Activated T-helper 17 cell treated with anti-CD3 and anti-CD28 coated beads, Interleukin-2, amount 50 U/mL, for 72 hours (primary cell): ENCODE measurements around the gene NKAIN1. TPM values are rescaled to one million over a fixed set of nuclear protein-coding genes. Genes with fewer than 3 reads are reported as not detected.
"Not testable (repeated sequence)": the region's sequence is repeated elsewhere in the genome, so short reads cannot be mapped to it uniquely, and the experiment has no call there.

Source experiments
- ATAC-seq: fragments of 150-1000 bp; cut with Tn5 transposase; replicated peaks from 2 replicates; pipeline ENCODE4 v1.10.0; 2021; ENCODE audit warnings: mild to moderate bottlenecking, moderate library complexity
- H3K27ac Mint-ChIP-seq: one replicate; pipeline ENCODE4 v1.8.0; 2022; ENCODE audit warnings: mixed read lengths
- H3K27me3 Mint-ChIP-seq: one replicate; pipeline ENCODE4 v1.8.0; 2022; ENCODE audit warnings: mixed read lengths
- H3K36me3 Mint-ChIP-seq: one replicate; pipeline ENCODE4 v1.8.0; 2022; ENCODE audit warnings: low read depth, mild to moderate bottlenecking, mixed read lengths
- H3K4me1 Mint-ChIP-seq: one replicate; pipeline ENCODE4 v1.8.0; 2022; ENCODE audit warnings: mixed read lengths
- H3K4me3 Mint-ChIP-seq: one replicate; pipeline ENCODE4 v1.8.0; 2022; ENCODE audit warnings: mild to moderate bottlenecking, mixed read lengths
- H3K9me3 Mint-ChIP-seq: one replicate; pipeline ENCODE4 v1.8.0; 2022; ENCODE audit warnings: mixed read lengths
- total RNA-seq, 2 donors: library from RNA; stranded (reverse); gene quantifications; one replicate each; pipeline ENCODE4 v1.2.3, GENCODE V29; 2022

NKAIN1 gene
- not detected for total RNA-seq

DNA sequence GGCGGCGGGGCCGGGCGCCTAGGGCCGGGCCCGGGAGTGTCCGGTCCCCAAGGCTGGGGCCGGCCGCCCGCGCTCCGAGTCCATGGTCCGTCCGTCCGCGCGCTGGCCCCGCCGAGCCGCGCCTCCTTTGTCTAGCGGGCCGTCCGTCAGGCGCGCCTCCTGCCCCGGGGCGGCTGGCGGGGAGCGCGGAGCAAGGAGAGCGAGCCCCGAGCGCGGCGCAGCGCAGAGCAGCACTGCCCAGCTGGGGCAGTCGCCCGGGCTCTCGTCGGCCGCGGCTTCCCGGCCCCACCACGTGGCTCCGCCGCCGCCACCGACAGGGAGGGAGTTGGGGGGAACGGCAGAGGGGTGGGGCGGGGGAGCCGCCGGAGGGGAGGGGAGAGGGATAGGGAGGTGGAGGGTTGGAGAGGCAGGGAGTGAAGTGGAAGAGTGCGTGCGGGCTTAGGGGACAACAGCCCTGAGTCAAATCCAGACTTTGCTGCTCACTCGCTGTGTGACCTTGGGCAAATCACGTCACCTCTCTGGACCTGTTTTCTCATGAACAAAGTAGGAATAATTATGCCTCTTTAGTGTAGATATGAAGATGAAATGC is at the start of gene NKAIN1:
TSS of gene NKAIN1 (minus strand) at position 235 of the 589 bp plus-strand sequence. CDS start 340 bp downstream, outside the sequence.
- ATAC-seq, result no peak
- H3K27me3 Mint-ChIP-seq, result peaks cover 50% of the 10 kb centered on the region
- no peak within 1 kb of the TSS for H3K27ac Mint-ChIP-seq
- peaks cover 9% of the 10 kb centered on the region for H3K4me1 Mint-ChIP-seq
- no peaks in the 10 kb centered on the region for H3K9me3 Mint-ChIP-seq
- peaks cover 6% of the 10 kb centered on the region for H3K36me3 Mint-ChIP-seq
- peak within 1 kb of the TSS; percentile 69 for H3K4me3 Mint-ChIP-seq

DNA sequence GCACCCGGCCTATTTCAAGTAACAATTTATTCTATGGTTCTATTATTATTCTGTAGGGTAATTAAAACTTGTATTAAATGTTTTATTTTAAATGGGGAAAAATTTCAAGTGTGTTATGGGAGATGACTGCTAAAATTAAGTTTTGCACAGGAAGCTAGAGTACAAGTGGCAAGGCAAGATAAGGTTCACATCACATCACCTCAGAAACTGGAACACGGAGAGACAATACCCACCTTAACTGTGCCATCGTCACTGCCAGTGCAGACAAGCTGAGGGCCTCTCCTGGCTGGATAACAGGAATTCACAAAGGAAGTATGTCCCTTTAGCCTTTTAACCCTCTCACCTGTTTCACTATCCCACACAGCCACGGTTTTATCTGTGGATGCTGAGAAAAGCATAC is 49.3 kb upstream of the NKAIN1 start:
- no peaks in the 10 kb centered on the region for H3K27me3 Mint-ChIP-seq
- H3K36me3 Mint-ChIP-seq, result peaks cover 100% of the 10 kb centered on the region
- no peak overlapping the region for H3K4me3 Mint-ChIP-seq
- no peak overlapping the region for H3K27ac Mint-ChIP-seq
- no peaks in the 10 kb centered on the region for H3K4me1 Mint-ChIP-seq
- no peak for ATAC-seq
- no peaks in the 10 kb centered on the region for H3K9me3 Mint-ChIP-seq

- ATAC-seq, H3K27me3 Mint-ChIP-seq, H3K9me3 Mint-ChIP-seq, H3K4me1 Mint-ChIP-seq, H3K4me3 Mint-ChIP-seq, H3K27ac Mint-ChIP-seq: not testable (repeated sequence)
- H3K36me3 Mint-ChIP-seq, result peaks cover 100% of the 10 kb centered on the region
Observed at GRCh38 chr1:31287791-31288190, 48.1 kb upstream of the NKAIN1 start.

DNA sequence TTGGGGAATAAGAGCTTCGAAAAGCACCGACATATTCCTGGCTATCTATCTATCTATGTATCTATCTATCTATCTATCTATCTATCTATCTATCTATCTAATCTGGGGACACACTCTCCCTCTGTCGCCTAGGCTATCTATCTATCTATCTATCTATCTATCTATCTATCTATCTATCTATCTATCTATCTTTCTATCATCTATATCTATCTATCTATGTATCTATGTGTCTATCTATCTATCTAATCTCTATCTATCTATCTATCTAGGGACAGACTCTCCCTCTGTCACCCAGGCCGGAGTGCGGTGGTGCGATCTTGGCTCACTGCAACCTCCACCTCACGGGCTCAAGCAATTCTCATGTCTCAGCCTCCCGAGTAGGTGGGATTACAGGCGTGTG is 42.7 kb upstream of the NKAIN1 start:
- H3K9me3 Mint-ChIP-seq, H3K4me1 Mint-ChIP-seq, H3K4me3 Mint-ChIP-seq, H3K27ac Mint-ChIP-seq, ATAC-seq, H3K27me3 Mint-ChIP-seq: not testable (repeated sequence)
- peaks cover 100% of the 10 kb centered on the region for H3K36me3 Mint-ChIP-seq

DNA sequence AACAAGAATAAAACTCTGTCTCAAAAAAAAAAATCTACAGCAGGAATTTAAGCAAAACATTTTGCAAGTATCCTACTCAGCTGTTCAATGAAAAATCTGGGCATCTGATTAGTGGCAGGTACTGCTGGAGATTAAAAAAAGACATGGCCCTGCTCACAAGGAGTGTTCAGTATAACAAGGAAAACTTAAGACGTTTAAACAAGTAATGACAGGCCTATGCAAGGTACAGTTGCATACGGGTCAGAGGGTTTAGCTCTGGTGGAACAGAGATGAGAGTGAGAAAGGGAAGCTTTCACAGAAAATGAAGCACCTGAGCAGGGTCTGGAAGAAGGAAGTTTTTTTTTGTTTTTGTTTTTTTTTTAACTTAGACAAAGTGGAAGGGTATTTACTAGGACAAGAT is 33.9 kb upstream of the NKAIN1 start:
- Mint-ChIP-seq H3K36me3 (peaks cover 94% of the 10 kb centered on the region), H3K9me3 (no peaks in the 10 kb centered on the region), H3K4me1 (peaks cover 2% of the 10 kb centered on the region), H3K4me3 (no peak overlapping the region), H3K27me3 (no peaks in the 10 kb centered on the region), H3K27ac (peak overlapping the region; percentile 37)
- ATAC-seq, result no peak

GRCh38 chr1:31272369-31272768 is 32.7 kb upstream of the NKAIN1 start:
- H3K36me3 Mint-ChIP-seq, result peaks cover 94% of the 10 kb centered on the region
- H3K4me3 Mint-ChIP-seq, result no peak overlapping the region
- no peaks in the 10 kb centered on the region for H3K27me3 Mint-ChIP-seq
- ATAC-seq, result no peak
- no peak overlapping the region for H3K27ac Mint-ChIP-seq
- H3K4me1 Mint-ChIP-seq, result no peaks in the 10 kb centered on the region
- no peaks in the 10 kb centered on the region for H3K9me3 Mint-ChIP-seq

DNA sequence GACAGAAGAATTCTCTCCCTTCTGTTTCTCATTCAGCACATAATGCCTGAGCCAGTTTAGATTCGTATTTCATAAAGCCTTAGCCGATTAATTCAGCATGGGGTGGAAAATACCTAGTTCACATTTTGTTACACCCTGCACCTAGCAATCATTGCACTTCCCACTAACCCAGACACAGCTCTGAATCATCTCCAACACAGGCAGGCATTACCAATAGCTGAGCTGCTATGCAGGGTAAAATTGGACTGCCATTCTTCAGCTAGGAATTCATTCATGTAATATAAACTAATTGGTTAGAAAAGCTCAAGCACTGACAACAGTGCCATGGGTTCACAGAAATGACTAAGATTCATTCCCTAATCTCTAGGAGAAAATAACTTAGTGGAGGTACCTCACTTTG is 26.9 kb upstream of the NKAIN1 start:
- Mint-ChIP-seq H3K27ac (no peak overlapping the region), H3K9me3 (no peaks in the 10 kb centered on the region), H3K4me1 (no peaks in the 10 kb centered on the region), H3K27me3 (no peaks in the 10 kb centered on the region), H3K4me3 (no peak overlapping the region), H3K36me3 (peaks cover 100% of the 10 kb centered on the region)
- no peak for ATAC-seq

DNA sequence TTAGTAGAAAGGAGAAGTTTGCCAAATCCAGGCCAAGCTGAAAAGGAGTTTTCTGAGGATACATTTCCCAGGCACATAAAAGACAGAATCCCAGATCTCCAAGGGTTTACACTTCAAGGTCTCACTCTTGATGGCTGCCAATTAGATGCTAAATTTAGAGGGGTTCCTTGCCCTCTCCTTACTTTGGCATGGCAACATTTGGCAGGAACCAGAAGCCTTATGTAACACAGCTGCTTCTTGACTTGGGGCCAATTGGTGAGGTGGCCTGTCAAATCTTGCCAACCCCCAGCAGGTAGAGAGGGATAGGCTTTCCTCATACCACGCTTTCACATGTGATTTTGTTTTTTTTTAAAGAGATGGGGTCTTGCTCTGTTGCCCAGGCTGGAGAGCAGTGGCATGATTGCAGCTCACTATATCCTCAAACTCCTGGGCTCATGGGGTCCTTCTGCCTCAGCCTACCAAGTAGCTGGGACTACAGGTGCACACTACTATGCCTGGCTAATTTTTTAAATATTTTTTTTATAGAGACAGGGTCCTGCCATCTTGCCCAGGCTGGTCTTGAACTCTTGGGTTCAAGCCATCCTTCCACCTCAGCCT is 25.2 kb upstream of the NKAIN1 start:
- Mint-ChIP-seq H3K4me1 (no peaks in the 10 kb centered on the region), H3K9me3 (no peaks in the 10 kb centered on the region), H3K27ac (no peak overlapping the region), H3K4me3 (no peak overlapping the region), H3K27me3 (no peaks in the 10 kb centered on the region), H3K36me3 (peaks cover 100% of the 10 kb centered on the region)
- no peak for ATAC-seq

DNA sequence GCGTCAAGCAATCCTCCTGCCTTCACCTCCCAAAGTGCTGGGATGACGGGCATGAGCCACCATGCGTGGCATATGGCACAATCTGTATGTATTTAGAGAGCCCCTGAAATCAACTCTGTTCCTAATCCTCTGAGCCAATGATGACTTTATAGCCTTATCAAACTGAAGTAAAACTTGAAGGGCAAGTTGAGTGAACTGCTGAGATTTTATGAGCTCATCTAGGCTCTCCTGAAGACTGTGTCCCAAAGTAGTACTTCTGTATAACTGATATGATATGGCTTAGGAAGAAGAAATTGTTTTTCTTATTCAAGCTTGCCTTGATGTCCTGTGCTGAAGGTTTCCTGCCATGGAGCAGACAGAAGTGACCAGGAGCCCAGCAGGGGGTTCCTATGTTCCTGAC is 23.7 kb upstream of the NKAIN1 start:
- no peak for ATAC-seq
- Mint-ChIP-seq H3K27ac (no peak overlapping the region), H3K36me3 (peaks cover 100% of the 10 kb centered on the region), H3K9me3 (no peaks in the 10 kb centered on the region), H3K4me1 (no peaks in the 10 kb centered on the region), H3K27me3 (no peaks in the 10 kb centered on the region), H3K4me3 (no peak overlapping the region)

DNA sequence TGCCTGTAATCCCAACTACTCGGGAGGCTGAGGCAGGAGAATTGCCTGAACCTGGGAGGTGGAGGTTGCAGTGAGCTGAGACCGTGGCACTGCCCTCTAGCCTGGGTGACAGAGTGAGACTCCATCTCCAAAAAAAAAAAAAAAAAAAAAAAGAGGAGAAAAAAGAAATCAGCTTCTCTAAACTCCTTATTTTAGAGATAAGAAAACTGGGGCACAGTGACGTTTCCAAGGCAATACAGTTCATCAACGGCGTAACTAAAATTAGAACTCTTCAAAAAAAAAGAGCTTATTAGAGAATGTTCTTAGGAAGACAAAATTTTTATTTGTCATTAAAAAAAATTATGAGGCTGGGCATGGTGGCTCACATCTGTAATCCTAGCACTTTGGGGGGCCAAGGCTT is 22.7 kb upstream of the NKAIN1 start:
- H3K4me1 Mint-ChIP-seq, H3K9me3 Mint-ChIP-seq, H3K4me3 Mint-ChIP-seq, H3K27me3 Mint-ChIP-seq, ATAC-seq, H3K27ac Mint-ChIP-seq: not testable (repeated sequence)
- peaks cover 100% of the 10 kb centered on the region for H3K36me3 Mint-ChIP-seq

DNA sequence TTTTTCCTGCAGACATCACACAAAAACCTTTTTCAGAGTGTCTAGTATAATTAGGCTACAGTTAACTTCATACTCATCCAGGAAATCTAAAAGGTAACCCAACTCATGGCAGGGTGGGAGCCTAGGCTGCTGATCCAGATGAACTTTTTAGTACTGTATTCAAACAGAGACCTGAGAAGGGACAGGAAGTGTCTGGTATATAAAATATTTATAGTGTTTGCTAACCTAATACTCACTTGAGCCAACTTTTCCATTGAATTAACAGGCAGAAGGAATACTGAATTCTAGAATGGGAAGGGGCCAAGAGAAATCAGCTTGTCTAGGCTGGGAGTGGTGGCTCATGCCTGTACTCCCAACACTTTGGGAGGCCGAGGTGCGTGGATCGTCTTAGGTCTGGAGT is 22.2 kb upstream of the NKAIN1 start:
- no peak for ATAC-seq
- no peak overlapping the region for H3K27ac Mint-ChIP-seq
- peaks cover 99% of the 10 kb centered on the region for H3K36me3 Mint-ChIP-seq

DNA sequence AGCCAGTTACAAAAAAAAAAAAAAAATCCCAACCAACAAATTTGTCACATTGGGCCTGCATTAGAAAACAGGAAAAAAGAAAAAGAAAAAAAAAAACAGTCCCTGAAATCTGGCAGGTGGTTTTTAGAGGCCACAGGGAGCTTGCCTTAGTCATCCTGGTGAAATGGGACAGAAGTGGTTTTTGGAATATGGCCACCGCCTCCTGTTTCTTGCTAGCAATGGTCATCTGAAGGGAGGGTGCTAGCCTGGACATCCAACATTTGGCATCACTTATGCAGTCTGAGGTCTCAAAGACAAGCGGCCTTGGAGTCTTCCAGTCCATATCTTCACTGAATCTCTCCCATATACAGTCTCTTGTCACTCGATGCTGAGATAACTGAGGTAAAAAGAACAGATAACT is 20.1 kb upstream of the NKAIN1 start:
- Mint-ChIP-seq H3K4me3 (no peak overlapping the region), H3K4me1 (no peaks in the 10 kb centered on the region), H3K27ac (no peak overlapping the region), H3K9me3 (no peaks in the 10 kb centered on the region), H3K27me3 (no peaks in the 10 kb centered on the region), H3K36me3 (peaks cover 77% of the 10 kb centered on the region)
- no peak for ATAC-seq

More for the DNA sequence above, 22.2 kb upstream of the NKAIN1 start:
- Mint-ChIP-seq H3K4me3 (no peak overlapping the region), H3K27me3 (no peaks in the 10 kb centered on the region), H3K4me1 (no peaks in the 10 kb centered on the region), H3K9me3 (no peaks in the 10 kb centered on the region)

DNA sequence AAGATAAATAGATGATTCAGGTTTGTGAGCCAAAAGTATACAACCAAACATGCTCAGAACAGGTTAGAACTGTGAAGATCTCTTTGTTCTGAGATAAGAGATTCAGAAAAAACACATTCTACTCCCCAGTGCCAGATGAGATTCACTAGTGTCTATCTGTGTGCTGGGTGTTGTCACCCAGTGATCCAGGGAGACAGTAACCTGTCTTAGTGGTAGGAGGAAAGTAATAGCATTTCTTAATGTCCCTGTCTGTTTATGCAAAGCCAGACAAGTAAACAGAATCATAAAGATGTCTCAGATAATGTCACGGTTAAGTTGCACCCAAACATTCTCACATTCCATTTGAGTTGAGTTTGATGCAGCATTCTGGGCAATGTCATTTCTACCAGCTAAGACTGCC is 18.9 kb upstream of the NKAIN1 start:
- no peaks in the 10 kb centered on the region for H3K27me3 Mint-ChIP-seq
- H3K4me1 Mint-ChIP-seq, result no peaks in the 10 kb centered on the region
- H3K9me3 Mint-ChIP-seq, result no peaks in the 10 kb centered on the region
- H3K36me3 Mint-ChIP-seq, result peaks cover 66% of the 10 kb centered on the region
- ATAC-seq, result no peak
- H3K27ac Mint-ChIP-seq, result no peak overlapping the region
- H3K4me3 Mint-ChIP-seq, result no peak overlapping the region

DNA sequence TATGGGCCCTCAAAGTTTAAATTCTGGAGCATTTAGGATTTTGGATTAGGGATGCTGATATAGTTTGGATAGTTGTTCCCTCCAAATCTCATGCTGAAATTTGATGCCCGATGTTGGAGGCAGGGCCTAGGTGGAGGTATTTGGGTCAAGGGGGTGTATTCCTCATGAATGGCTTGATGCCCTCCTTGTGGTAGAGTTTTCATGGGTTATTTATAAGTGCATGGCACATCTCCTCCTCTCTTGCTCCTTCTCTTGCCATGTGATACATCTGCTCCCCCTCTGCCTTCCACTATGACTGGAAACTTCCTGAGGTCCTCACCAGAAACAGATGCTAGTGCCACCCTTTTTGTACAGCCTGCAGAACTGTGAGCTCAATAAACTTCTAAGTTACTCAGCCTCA is 17.5 kb upstream of the NKAIN1 start:
- H3K27me3 Mint-ChIP-seq, result no peaks in the 10 kb centered on the region
- peaks cover 52% of the 10 kb centered on the region for H3K36me3 Mint-ChIP-seq
- no peaks in the 10 kb centered on the region for H3K4me1 Mint-ChIP-seq
- no peaks in the 10 kb centered on the region for H3K9me3 Mint-ChIP-seq
- H3K27ac Mint-ChIP-seq, result no peak overlapping the region
- H3K4me3 Mint-ChIP-seq, result no peak overlapping the region
- no peak for ATAC-seq

- no peak for ATAC-seq
- no peaks in the 10 kb centered on the region for H3K9me3 Mint-ChIP-seq
- no peak overlapping the region for H3K4me3 Mint-ChIP-seq
- no peaks in the 10 kb centered on the region for H3K4me1 Mint-ChIP-seq
- H3K36me3 Mint-ChIP-seq, result no peaks in the 10 kb centered on the region
- H3K27ac Mint-ChIP-seq, result no peak overlapping the region
- no peaks in the 10 kb centered on the region for H3K27me3 Mint-ChIP-seq
Observed at GRCh38 chr1:31249854-31250253, 10.2 kb upstream of the NKAIN1 start.

DNA sequence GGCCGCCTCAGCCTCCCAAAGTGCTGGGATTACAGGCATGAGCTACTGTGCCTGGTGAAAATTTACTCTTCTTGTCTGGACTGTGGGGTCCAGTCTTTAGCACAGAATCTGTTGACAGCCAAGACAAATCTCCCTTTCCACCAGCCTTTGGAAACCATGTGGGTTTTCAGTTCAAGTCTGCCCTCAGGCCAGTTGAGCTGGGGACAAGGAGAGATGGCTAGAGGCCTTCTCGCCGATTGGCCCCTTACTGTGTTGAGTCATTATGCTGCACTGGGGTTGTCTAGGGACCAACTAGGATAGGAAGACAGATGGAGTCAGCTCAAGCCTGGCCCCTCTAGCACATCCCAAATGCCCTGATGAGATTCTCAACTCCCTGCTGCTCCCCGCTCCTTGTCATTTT is 8.6 kb upstream of the NKAIN1 start:
- Mint-ChIP-seq H3K36me3 (no peaks in the 10 kb centered on the region), H3K27ac (no peak overlapping the region), H3K27me3 (no peaks in the 10 kb centered on the region), H3K4me1 (no peaks in the 10 kb centered on the region), H3K4me3 (no peak overlapping the region), H3K9me3 (no peaks in the 10 kb centered on the region)
- no peak for ATAC-seq
